ENCODE measurements around the gene GPR162.

The GPR162 gene, protein sequence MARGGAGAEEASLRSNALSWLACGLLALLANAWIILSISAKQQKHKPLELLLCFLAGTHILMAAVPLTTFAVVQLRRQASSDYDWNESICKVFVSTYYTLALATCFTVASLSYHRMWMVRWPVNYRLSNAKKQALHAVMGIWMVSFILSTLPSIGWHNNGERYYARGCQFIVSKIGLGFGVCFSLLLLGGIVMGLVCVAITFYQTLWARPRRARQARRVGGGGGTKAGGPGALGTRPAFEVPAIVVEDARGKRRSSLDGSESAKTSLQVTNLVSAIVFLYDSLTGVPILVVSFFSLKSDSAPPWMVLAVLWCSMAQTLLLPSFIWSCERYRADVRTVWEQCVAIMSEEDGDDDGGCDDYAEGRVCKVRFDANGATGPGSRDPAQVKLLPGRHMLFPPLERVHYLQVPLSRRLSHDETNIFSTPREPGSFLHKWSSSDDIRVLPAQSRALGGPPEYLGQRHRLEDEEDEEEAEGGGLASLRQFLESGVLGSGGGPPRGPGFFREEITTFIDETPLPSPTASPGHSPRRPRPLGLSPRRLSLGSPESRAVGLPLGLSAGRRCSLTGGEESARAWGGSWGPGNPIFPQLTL

DNA sequence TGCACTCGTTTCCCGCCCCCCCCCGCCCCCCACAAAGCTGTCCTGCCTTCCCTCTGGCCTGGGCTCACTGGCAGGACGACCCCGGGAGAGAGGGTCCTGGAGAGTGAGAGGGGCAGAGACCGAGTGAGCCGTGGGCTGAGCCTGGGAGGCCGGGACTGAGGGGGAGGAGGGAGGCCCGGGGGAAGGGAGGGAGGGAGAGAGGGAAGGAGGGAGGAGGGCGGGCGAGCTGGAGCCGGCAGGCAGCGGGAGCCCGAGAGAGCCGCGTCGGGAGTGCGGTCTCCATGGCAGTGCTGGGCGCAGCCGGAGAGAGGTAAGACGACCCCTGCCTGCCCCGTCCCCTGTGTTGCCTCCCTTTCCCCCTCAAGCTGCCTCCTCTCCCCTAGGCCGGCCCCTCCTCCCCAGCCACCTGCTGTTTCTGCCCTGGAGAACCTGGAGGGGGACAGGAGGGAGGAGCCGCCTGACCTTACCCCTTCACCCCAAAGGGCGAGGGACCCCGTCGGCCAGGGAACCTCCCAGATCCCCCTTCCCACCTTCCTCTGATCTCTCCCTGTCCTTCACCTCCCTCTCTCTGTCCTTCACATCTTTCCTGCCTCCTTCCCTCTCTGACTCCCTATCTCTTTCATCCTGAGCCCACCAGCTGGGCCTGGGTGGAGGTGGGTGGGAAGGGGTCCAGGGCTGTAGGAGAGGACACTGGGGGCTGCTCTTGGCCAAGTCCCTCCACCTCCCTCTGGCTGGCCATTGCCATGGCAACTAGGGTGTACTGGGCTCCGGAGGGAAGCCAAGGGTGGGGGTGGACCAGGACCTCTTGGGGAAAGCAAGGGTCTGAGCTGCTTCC is at the start of gene GPR162:
Gene GPR162 (plus strand): TSS at position 231 of the 835 bp plus-strand sequence. CDS start 2,078 bp downstream, outside the sequence.
- DNase-seq (ENCODE audit: low read depth, low spot score): peak; percentile 71

- DNase-seq (ENCODE audit: low read depth, low spot score): no peak
Observed at GRCh38 chr12:6772331-6772695, 49.3 kb upstream of the GPR162 start, which contains the start of gene LAG3. TSS of gene LAG3 (plus strand) at chr12:6772520. CDS start at chr12:6772853, 333 bp downstream.

DNA sequence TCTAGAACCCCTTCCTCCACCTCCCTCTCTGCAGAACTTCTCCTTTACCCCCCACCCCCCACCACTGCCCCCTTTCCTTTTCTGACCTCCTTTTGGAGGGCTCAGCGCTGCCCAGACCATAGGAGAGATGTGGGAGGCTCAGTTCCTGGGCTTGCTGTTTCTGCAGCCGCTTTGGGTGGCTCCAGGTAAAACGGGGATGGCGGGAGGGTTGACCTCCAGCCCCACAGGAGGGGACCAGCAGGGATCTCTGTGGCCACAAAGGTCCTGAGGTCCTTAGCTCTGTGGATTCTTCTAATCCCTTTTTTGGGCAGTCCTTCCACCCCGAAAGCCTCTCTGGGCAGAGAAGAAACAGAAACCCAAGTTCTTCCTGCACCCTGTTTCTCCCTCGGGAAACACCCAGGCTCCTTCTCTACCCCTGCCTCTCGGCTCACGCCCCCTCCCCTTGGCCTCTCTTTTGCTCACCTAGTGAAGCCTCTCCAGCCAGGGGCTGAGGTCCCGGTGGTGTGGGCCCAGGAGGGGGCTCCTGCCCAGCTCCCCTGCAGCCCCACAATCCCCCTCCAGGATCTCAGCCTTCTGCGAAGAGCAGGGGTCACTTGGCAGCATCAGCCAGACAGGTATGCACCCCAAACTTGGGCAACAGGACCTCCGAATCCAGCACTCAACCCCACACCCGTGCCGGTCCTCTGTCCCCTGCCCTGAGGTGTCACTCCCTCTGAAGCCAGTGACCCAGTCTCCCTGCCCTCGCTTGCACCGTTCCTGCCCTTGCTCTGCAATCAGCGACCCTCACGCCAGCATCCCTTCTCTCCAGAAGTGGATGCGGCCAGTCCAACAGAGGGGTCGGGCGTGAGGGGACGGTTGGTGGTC is 48.7 kb upstream of the GPR162 start:
- DNase-seq (ENCODE audit: low read depth, low spot score): no peak

DNA sequence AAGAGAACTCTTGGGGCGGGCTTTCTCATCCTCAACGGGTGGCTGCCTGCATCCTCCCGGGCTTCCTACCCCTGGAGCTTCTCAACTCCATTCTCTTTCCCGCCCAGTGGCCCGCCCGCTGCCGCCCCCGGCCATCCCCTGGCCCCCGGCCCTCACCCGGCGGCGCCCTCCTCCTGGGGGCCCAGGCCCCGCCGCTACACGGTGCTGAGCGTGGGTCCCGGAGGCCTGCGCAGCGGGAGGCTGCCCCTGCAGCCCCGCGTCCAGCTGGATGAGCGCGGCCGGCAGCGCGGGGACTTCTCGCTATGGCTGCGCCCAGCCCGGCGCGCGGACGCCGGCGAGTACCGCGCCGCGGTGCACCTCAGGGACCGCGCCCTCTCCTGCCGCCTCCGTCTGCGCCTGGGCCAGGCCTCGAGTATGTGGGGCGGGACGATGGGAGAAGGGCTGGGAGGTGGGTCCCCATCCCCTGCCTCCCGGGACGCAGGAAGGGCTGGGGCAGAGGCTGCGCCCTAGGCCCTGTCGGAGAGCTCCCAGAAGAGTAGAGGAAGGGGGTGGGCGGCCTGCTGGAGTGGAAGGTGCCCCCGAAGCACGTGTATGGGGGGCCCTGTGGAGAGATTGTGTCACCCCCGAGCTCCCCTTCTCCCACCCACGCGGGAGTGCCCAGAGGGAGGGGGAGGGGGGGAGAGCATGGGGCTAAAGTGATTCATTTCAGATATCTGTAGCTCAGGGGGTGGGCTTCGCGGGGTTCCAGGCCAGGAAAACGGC is 47.9 kb upstream of the GPR162 start:
- no peak for DNase-seq (ENCODE audit: low read depth, low spot score)

- DNase-seq (ENCODE audit: low read depth, low spot score): no peak
Observed at GRCh38 chr12:6774499-6775062, 47.0 kb upstream of the GPR162 start.

- no peak for DNase-seq (ENCODE audit: low read depth, low spot score)
Observed at GRCh38 chr12:6775185-6776174, 46.1 kb upstream of the GPR162 start.

DNA sequence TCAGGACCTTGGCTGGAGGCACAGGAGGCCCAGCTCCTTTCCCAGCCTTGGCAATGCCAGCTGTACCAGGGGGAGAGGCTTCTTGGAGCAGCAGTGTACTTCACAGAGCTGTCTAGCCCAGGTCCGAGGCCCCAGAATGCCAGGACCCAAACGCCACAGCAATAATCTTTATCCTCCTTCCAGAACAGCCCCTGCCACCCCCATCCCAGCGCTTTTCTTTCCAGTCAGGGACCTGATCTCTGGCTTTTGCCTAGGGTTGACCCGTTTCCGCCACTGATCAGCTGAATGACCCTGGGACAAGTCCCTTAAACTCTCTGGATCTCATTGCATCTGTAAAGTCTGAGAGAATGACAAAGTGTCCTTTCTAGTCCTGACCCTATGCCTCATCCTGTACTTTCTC is 44.2 kb upstream of the GPR162 start:
- no peak for DNase-seq (ENCODE audit: low read depth, low spot score)

DNA sequence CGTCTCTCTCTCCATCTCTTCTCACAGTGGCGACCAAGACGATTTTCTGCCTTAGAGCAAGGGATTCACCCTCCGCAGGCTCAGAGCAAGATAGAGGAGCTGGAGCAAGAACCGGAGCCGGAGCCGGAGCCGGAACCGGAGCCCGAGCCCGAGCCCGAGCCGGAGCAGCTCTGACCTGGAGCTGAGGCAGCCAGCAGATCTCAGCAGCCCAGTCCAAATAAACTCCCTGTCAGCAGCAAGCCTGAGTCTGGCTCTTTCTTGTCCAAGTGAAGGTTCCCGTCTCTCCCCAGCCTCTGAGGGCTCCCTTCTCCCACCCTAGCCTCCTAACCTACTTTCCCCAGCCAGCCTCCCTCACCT is 43.4 kb upstream of the GPR162 start:
- DNase-seq (ENCODE audit: low read depth, low spot score): peak; percentile 61

DNA sequence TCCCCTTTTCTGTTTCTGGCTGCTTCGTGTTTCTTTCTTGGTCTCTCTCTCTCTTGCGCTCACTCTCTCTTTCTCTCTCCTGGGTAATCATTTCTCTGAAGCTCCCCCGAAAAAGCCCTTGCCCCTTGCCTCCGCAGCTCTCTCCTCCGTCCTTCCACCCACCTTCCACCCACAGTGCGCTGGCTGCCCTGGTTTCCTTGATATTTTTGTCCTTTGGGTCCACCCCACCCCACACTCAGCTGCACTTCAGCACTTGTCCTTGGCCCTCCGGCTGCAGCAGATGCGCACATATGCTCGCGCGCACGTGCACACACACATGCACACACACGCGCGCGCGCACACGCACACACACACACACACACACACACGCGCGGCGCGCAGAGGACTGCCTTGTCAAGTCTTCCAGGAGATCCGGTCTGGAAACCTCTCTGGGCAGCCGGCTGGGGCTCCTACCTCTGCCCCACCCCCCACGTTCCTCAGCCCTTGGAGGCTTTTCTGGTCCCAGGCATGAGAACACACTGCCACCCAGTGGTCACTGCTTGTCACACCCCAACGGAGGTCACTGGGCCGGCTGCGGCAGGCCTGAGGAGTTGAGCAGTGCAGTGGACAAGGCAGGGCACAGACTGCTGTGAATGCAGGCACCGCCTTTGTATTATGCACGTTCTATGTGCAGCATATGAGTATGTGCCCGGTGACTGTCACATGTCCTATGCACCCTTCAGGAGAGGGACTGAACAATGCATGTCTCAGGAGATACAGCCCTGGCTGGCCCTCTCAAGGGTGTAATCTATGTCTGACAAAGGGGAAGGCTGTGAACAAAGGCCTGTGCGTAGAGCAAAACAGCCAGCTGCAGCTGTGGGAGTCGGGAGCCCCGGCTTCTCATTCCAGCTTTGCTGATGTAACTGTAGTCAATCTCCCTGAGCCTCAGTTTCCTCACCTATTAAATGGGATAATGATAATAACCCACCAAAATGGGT is 42.8 kb upstream of the GPR162 start:
- DNase-seq (ENCODE audit: low read depth, low spot score): peak; percentile 97

GRCh38 chr12:6779708-6780432 is 41.8 kb upstream of the GPR162 start:
- DNase-seq (ENCODE audit: low read depth, low spot score): no peak

DNA sequence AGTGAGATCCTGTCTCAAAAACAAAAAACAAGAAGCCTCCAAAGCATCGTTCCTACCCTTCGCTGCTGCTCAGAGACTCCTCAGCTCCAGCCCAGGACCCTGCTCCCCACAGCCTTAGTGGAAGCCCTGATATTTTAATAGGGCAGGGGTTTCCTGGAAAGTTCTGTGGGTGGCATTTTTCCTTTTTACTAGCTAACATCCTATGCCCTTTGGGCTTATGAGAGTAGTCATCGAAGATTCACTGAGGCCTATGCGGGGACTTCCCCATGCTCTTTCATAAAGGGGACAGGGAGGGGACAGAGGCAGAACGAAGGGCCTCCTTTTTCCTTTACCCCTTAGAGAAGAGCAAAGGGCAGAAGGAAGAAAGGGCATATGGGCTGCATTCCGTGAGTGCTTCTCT is 41.0 kb upstream of the GPR162 start:
- DNase-seq (ENCODE audit: low read depth, low spot score): no peak

- no peak for DNase-seq (ENCODE audit: low read depth, low spot score)
Observed at GRCh38 chr12:6782119-6782518, 39.5 kb upstream of the GPR162 start.

DNA sequence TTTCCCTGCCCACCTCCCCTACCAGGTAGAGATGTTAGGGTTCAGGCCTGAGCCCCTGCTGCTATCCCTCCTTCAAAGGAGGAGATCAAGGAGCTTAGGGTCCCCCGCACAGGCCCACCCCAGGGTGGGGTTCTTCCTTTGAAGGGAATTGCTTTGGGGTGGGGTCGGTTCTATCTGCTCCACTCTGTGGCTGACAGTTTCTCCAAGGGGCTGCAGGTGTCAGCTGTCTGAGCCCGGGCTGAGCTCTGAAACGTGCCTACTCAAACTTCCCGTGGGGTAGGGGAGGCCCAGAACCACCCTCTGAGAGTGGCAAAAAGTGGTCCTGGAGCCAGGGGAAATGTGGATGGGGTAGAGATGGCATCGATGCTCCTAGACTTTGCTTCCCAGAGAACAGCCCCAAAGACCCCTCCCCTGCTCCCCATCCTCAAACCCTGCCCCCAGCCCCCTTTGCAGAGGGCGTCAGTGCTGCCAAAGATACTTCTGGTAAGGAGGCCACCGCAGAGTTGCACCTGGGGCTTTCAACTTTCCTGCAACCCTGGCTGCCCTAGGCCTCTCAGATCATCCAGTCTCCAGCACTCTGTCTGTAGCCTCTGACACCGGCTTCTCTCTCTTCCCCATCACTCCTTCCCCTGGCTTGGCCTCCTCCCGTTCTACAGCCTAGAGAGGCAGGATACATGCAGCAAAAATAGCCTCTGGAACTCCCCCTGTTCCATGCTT is 38.6 kb upstream of the GPR162 start:
- no peak for DNase-seq (ENCODE audit: low read depth, low spot score)

DNA sequence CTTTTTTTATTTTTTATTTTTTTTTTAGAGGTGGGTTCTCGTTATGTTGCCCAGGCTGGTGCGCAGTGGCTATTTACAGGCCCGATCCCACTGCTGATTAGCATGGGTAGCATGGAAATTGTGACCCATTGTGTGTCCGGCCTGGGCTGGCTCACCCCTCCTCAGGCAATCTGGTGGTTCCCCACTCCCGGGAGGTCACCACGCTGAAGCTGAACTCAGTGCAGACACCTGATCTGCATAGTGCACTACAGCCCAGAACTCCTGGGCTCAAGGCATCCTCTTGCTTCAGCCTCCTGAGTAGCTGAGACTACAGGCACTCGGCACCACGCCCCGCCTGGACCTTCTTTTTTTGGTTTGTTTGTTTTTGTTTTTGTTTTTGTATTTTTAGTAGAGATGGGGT is 37.8 kb upstream of the GPR162 start:
- DNase-seq (ENCODE audit: low read depth, low spot score): no peak

DNA sequence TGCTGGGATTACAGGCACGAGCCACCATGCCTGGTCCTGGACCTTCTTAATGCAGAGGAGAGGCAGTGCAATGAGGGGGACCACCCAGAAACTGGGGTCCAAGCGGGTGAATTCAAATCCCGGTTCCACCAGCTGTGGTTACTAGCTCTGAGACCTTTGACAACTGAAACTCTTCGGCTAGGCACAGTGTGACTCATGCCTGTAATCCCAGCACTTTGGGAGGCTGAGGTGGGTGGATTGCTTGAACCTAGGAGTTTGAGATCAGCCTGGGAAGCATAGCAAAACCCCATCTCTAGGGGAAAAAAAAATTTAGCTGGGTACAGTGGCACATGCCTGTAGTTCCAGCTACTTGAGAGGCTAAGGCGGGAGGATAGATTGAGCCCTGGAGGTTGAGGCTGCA is 37.3 kb upstream of the GPR162 start:
- no peak for DNase-seq (ENCODE audit: low read depth, low spot score)

GRCh38 chr12:6784761-6785160 is 36.9 kb upstream of the GPR162 start:
- DNase-seq (ENCODE audit: low read depth, low spot score): no peak

All from ELF-1 (cell line).